ENCODE results near the gene CALU.

DNA sequence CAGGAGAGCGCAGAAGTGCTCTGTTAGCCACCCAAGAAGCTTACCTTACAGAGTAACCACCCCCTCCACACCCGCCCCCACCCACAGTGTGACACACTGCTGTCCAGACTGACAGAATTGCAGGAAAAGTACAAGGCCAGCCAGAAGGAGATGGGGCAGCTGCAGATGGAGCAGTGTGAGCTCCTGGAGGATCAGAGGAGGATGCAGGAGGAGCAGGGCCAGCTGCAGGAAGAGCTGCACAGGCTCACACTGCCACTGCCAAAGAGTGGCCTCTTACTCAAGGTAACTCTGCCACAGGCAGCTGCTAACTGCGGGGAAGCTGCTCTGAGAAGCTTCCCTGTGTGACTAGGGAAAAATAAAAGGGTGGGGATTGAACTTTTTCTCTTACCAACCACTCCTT, 70.2 kb downstream of the CALU start:
- TF ChIP-seq, protein P1, sequence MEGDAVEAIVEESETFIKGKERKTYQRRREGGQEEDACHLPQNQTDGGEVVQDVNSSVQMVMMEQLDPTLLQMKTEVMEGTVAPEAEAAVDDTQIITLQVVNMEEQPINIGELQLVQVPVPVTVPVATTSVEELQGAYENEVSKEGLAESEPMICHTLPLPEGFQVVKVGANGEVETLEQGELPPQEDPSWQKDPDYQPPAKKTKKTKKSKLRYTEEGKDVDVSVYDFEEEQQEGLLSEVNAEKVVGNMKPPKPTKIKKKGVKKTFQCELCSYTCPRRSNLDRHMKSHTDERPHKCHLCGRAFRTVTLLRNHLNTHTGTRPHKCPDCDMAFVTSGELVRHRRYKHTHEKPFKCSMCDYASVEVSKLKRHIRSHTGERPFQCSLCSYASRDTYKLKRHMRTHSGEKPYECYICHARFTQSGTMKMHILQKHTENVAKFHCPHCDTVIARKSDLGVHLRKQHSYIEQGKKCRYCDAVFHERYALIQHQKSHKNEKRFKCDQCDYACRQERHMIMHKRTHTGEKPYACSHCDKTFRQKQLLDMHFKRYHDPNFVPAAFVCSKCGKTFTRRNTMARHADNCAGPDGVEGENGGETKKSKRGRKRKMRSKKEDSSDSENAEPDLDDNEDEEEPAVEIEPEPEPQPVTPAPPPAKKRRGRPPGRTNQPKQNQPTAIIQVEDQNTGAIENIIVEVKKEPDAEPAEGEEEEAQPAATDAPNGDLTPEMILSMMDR (IDR thresholded peaks at IDR 0.05): no peak
- TF ChIP-seq POLR2AphosphoS5 (IDR thresholded peaks at IDR 0.05): no peak
- TF ChIP-seq POLR2A (IDR thresholded peaks at IDR 0.05): no peak
